GM21360 (cell line): Measurements from ENCODE around the gene DNAJC1.

Experiments
- ATAC-seq: cut with Tn5 transposase; IDR thresholded peaks from one replicate; pipeline ENCODE4 v1.9.1; 2021; ENCODE audit warnings: mild to moderate bottlenecking, moderate library complexity; ENCODE audit not compliant: unreplicated experiment

Gene DNAJC1

DNA sequence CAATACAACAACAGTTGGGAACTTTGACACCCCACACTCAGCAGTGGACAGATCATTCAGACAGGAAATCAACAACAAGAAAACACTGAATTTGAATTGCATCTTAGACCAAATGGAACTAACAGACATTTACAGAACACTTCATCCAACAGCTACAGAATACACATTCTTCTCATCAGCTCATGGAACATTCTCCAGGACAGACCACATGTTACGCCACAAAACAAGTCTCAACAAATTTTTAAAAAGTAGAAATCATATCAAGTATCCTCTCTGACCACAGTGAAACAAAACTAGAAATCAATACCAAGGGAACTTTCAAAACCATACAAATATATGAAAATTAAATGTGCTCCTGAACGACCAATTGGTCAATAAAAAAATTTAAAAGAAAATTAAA is 212.3 kb downstream of the DNAJC1 start:
- ATAC-seq, result no peak

DNA sequence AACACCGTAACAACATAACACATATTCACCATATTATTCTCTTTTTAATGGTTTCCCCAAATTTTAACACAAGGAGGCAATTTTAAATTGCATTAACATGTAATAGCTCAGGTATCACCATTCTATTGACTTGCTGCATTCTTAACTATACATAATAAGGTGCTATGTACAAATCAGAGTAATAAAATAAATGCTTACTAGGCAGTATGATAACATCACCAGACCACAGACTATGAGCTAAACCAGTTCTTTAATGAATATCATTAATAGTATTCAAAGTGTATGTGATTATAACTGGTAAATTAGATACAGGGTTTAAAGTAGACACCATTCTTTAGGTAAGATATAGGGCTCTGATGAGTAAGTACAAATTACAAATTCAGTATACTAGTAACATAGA is 226.6 kb downstream of the DNAJC1 start:
- no peak for ATAC-seq

DNA sequence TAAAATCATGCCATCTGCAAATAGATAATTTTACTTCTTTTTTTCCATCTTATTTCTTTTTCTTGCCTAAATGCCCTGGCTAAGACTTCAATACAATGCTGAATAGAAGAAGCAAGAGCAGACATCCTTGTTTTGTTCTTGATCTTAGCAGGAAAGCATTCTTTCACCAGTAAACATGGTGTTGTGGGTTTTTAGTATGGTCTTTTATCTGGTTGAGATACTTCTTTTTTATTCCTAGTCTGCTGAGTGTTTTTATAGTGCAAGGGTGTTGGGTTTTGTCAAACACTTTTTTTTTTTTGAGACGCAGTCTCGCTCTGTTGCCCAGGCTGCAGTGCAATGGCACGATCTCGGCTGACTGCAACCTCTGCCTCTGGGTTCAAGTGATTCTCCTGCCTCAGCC is 232.3 kb downstream of the DNAJC1 start:
- ATAC-seq, result no peak

DNA sequence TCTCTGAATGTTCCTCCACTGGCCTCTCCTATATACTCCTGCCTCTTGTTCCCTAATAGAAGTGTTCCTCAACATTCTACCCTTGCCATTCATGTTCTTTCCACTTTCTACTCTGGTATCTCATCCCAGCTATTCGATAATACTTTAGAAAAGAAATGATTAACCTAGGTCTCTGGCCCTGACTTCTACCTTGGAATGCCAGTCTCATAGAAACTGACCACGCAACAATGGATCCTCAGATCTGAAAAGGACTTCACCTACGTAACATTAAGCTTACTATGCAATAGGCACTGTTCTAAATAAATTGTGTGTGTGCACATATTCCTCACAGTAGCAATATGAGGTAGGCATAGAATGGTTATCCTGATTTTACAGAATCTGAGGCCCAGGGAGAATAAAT is 234.5 kb downstream of the DNAJC1 start:
- ATAC-seq, result no peak

DNA sequence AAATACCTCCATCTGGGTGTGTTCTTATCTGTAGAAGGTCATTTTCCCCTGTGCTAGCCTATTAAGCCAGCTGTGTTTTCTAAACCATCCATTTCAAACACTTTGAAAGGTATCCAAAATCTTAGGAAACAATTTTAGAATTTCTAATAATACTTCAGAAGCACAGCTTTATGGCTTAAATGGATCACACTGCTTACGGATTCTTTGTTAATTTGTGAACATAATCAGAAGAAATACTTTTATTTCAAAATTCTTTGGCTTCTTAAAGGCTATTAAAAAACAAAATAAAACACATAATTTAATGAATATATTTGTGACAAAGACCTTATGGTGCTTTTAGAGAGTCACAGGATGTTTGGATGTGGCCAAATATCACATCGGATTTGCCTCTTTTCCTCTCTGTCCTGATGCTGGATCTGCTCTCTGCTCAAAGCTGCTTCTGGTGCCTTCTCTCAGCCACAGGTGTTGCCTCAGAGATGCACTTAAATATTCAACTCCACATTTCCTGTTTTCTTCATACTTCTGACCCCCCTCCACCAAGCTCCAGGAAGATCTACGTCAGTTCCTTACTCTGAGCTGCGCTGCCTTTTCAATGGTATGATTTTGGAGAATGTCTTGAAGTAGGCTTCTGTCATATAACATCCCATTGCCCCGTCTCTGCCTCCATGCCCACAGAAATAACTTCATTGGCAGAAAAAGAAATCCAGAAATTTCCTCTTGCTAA is 238.9 kb downstream of the DNAJC1 start:
- ATAC-seq, result no peak

DNA sequence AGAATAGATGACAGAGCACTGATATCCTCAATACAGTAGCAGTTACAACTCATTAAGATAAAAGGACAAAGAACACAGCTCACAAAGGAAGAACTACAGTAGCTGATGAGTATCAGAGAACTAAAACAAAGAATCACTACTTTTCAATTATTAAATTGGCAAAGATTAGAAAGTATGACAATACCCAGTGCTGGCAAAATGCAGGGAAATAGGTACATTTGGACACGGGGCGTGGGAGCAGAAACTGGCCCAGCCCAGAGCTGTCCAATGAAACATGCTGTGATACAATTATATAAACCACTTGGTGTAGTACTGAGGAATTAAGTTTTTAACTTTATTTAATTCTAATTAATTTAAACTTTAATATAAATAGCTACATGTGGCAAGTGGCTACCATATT is 243.2 kb downstream of the DNAJC1 start:
- no peak for ATAC-seq

DNA sequence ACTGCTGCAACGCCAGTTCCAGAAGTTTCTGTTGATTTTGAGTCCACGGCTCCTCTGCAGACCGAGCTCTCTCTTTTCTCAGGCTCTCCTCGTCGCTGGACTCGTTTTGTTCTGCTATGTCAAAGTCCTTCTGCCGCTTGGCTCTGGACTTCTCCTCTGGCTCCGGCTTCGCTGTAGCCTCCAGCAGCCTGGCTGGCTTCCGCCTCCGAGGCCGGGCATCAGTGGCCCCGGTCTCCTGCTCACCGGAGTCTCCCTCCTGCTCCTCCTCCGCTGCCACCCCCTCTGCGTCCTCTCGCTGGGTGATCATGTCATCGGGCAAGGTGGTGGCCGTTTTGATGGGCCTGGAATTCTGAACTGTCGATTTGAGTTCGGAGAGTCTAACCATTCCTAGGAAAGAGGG is 244.3 kb downstream of the DNAJC1 start:
- ATAC-seq, result no peak

DNA sequence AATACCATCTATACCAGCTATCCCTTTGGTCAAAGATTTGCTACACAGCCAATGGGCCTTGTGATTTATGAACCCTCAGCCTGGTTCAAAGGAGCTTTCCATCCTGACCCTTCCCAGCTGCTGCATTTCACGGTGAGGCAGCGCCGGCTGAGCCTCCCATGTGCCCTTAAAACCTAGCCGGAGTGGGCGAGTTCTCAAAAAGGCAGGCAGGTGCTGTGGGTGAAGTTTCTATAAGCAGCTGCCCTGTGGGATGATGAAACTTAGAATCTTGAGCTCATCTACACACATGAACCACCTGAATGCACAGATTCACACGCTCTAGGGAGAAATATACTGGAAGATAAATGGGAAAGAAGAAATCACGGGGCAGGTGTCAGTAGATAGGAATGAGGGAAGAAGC is 244.8 kb downstream of the DNAJC1 start:
- no peak for ATAC-seq

DNA sequence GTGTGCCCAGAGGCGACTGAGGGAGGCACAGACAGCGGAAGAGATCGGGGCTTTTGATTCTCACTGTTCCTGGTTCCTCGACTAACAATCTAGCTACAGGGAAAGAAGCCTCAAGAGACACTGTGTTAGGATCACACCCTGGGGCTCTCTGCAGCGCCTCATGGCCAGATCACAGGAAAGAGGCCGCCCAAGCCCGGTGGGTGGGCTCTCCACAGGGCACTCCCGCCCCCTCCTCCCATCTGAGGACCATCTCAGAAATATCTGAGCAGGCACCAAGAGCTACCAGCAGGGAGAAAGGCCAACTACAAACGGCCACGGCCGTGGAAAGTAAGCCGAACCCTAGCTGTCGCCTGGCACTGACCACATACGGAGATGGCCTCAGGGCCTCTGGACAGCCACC is 245.3 kb downstream of the DNAJC1 start:
- no peak for ATAC-seq

DNA sequence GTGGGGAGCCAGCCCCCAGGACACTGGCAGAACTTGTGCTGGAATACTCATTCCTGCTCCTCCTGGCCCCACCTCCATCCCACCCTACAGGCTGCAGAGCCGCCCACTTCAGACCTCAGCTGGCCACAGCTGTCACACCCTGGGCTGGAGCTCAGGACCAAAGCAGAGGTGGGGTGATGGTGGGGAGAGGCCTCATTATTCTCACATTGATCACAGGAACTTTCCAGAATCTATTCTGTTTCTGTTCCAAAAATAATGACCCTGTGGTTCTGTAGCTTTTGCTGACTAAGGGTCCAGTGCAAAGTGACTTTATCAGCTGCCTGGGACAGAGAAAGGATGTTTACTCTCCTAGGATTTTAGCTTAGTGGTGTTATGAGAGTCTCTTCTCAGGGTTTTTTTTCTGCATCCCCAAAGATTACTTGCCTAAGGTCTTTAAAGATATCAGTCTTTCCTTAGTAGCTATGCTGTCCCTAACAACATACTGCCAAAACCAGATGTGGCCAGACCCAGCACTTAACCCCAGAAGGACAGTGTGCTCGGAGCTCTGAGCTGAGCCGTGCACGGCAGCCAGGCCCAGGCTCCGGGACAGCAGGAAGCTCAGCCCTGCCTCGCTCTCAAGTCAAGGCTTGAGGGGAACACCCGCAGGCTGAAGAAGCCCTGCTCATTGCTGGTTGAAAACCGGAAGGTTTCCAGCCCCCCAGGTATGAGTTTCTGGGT is 246.2 kb downstream of the DNAJC1 start:
- ATAC-seq, result no peak

DNA sequence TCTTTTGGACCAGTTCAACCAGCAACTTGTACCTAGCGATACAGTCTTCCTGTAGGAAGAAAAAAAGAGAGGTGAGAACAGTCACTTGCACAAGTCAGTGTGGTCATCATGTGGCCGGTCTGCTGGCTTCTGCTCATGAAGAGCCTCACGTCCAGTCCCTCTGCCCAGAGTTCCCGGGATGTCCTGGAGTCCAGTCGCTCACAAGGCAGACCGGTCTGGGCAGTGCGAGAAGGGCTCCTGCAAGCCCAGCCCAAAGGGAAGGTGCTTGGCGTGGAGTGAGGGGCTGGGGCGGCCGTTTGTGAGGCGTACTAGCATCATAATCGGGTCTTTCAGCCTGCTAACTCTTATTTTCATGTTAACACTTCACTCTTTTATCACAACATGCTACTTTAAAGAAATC is 246.8 kb downstream of the DNAJC1 start:
- ATAC-seq, result no peak

DNA sequence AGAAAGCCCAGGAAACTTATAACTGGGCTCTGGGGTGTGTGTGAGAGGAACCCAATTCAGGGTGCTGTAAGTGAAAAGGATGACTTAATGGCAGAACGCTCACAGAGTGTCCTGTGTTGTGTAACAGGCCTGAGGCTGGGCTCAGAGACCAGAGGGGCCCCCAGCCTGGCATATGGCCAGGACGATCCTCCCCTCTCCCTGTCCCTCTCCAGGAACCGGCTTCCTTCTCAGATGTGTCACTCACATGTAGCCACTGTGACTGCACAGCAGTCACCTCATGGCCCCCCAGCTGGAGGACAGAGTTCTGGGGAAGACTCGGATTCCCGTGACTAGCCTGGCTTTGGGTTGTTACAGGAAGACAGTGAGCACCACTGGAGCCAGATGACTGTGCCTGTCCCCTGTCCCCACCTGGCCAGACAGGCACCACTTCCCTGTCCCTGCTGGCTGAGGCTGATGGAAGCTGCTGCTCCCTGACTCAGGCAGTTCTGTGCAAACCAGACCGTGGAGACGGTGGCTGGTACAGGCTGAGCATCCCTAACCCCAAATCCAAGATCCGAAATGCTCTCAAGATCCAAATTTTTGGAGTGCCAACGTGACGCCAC is 249.0 kb downstream of the DNAJC1 start:
- no peak for ATAC-seq

DNA sequence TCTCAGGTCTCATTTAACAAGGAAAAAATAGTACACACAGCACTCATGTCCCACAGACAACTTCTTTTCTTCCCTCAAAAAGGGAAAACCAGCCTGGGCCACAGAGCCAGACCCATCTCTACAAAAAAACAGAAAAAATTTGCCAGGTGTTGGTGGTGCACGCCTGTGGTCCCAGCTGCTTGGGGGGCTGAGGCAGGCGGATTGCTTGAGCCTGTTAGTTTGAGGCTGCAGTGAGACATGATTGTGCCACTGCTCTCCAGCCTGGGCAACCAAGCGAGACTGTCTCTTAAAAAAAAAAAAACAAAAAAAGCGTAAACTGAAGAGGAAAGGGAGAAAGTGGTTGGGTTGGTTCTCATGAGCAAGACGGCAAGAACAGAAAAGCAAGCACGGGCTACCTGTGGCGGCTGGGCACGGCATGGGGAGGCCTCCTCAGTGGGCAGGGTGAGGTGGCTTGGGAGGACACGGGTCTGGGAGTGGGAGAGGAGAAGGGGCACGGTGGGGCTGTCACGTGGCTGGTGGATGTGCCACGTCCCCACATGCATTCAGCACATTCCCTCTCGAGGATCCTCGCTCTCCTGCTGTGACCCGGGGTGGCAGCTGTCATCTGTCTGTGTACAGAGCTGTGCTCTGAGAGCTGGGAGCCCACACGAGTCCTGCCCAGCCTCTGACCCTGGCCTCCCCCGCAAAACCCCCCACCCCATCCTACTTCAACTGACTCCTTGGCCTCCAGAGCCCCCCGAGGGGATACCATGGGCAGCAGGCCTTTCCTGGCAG is 249.8 kb downstream of the DNAJC1 start:
- ATAC-seq, result no peak

DNA sequence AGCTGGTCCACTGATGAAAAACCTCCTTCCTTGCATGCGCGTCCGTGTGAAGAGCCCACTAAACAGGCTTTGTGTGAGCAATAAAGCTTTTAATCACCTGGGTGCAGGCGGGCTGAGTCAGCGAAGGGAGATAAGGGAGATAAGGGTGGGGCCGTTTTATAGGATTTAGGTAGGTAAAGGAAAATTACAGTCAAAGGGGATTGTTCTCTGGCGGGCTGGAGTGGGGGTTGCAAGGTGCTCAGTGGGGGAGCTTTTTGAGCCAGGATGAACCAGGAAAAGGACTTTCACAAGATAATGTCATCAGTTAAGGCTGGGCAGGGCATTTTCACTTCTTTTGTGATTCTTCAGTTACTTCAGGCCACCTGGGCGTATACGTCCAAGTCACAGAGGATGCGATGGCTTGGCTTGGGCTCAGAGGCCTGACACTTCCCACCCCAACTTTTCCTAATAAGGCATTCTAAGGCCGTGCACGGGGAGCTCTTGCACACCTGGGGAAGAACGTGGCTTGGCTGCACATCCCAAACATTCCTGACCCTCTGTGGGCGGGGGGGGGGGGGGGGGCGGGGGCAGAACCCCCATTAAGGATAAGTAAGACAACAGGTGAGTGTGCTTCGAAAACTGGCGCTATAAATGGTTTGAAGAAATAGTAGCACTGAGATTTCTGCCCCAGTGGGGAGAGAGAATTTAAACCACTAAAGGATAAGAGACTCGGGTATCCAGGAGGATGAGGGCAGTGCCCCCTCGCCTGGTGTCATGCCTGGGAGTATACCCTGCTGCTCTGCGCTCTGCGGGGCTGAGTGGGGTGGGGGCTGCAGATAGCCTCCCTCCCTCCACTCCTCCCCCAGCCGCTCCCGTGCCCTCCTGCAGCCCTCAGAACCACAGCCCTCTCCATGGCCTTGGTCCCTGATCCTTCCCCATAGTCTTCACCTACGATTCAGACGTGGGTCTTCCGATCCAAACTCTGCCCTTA is 251.9 kb downstream of the DNAJC1 start:
- ATAC-seq, result no peak

DNA sequence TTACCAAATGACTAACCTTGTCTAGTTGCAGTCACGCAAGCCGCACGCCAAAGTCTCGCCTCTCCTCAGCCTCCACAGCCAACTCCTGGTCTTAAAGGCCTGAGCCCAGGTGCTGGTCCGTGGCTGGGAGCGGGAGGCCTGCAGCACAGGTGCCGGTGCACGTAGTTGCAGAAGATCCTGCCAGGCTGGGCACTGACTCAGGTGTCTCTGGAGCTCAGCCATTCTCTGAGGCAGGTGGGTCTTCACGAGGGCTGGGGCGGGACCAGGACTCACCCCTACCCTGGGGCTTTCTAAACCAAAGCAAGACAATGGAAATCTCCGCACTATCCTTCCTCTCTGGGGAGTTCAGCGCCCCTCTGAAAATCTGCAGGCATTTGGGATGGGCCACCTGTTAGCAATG is 253.1 kb downstream of the DNAJC1 start:
- no peak for ATAC-seq

DNA sequence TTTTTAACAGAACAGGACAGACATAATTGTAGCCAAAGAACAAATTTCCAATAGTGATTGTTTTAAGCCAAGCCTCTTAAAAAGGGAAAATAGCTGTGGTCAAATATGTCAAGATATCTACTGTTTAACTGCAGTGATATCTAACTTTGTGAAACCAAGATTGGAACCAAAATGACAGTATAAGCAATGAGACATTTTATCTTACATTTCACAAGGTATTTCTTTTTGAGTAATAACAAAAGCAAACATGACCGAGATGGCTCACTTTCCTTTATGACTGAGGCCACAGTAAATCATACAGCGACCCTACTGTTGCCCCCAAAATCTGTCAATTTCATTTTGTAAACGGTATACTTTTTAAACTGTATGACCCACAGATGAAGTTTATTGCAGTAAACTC is 253.7 kb downstream of the DNAJC1 start:
- no peak for ATAC-seq

DNA sequence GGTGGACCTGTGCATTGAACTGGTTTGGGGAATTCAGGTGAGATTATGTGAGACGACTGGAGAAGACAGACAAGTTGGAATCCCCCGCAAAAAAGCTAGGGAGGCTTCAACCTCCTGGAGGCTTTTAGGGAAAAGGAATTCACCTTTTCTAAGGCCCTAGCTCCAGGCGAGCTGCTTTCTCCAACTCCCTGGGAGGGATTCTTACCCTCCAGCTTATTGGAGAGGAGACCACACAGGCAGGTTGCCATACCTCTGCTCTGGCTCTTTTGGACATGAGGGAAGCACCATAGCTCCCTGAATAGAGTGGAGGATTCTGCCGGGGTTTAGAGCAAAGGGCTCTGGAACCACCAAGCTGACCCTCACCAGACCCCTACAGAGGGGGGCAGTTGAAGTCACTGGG is 255.7 kb downstream of the DNAJC1 start:
- ATAC-seq, result no peak

DNA sequence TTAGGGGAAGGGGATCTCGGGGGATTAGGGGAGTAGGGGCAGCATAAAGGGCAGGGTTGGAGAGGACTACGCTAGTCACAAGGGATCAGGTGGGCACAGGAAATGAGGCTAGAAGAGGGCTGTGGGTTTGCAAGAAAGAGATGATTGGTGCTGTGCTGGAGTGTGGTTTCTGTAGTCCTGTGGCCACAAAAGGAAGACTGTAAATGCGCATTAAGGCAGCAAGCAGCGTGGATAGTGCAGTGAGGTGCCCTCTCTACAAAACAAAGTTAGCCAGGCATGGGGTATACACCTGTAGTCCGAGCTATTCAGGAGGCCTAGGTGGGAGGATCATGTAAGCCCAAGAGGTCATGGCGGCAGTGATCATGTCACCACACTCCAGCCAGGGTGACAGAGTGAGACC is 257.4 kb downstream of the DNAJC1 start:
- ATAC-seq, result no peak

DNA sequence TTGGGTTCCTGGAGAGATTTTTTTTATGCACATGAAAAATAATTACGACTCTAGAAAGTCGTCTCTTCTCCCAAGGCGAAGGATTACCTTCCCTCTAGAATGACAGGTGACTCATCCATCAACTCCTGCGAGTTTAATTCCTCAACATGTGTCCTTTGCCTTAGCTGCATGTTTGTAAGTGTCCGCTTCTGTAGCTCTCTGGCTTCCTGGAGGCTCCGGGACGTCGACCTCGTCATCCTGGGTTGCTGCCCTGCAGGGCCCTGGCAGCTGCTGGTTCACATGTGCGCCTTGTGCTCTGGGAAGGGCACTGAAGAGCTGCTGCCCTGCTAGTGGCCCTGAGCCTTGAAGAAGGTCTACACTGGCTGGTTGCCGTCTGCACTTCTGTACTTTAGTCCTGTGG is 259.3 kb downstream of the DNAJC1 start:
- ATAC-seq, result no peak

DNA sequence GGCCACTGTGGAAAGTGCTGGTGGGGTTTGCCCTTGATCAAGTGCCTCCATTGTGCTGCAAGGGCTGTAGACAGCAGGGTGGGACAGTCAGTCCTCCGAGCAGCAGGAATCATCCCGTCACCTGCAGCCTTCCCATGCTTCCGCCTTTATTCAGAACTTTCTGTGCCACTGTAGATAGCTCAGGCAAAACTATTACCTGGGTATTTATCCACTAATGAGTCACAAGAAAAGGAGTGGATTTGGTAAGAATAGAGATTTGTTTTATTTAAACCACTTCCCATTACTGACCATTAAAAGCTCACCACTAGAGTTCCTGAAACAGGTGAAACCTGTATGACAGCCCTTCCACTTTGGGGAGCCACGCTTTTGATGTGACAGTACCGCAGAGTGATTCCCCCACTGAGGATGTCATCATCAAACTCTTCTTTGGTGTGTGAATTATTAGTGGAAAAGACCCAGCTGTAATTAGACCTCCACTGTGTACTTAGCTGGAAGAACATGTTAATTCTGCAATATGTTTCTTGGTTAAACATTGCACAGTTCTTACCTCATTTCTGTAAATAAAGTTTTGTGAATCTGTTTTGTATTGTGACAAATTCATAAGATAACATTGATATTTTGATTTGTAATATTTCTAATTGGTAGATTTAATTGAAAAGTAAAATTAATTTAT is 260.7 kb downstream of the DNAJC1 start:
- no peak for ATAC-seq
